K562 (cell line): ENCODE results near the gene LOXL3. TPM values are rescaled to one million over a fixed set of nuclear protein-coding genes. Genes with fewer than 3 reads are reported as not detected.

Experiments used
- ATAC-seq: fragments of 200-7000 bp; cut with Tn5 transposase; 3 replicates; pipeline ENCODE4 v1.9.1; 2020; ENCODE audit warnings: moderate library complexity
- BruUV-seq: library from RNA; stranded (reverse); fragments of 400-500 nt; replicated peaks from 2 replicates; lab custom pipeline; 2021; lab: Mats Ljungman, UMichigan
- CTCF ChIA-PET: fragments of 300-600 bp; formaldehyde crosslinking; extraction: SDS; loops from one replicate; lab custom pipeline; 2021; ENCODE audit warnings: low intra/inter-chr PET ratio; lab: Yijun Ruan, JAX
- POLR2A ChIA-PET: fragments of 300-600, 350-650 bp; sonication (Branson Sonifier 250); formaldehyde crosslinking; extraction: SDS; loops from one replicate; lab custom pipeline; 2021; ENCODE audit warnings: antibody characterized with exemption, inconsistent platforms; lab: Yijun Ruan, JAX
- DNase-seq, 4 experiments: peaks; one replicate each; pipeline versions ENCODE4 v3.0.0 to v3.0.0-alpha.2; 2011 to 2018; ENCODE audit warnings: low spot score in 3 of 4, mixed read lengths in 3 of 4; ENCODE audit errors: extremely low read depth in 1 of 4
- FAIRE-seq: peaks from 2 replicates; lab custom pipeline; 2011; peaks lifted over from hg19 to GRCh38; lab: Jason Lieb, UNC
- H2AFZ ChIP-seq: 2 replicates; pipeline ENCODE4 v1.6.0; 2011; ENCODE audit warnings: low read depth, low read length, control low read depth, inconsistent platforms
- H3K27ac ChIP-seq: fragments of 200-600 bp; 3 replicates; pipeline ENCODE4 v1.8.0; 2011; ENCODE audit warnings: low read depth, mild to moderate bottlenecking, control low read depth, inconsistent platforms, low read length, moderate library complexity, mixed read lengths; ENCODE audit errors: extremely low read depth
- H3K27me3 ChIP-seq, 2 experiments: fragments of 300-600 bp in 1 of 2; 2 replicates in 1 of 2; 3 replicates in 1 of 2; pipeline versions ENCODE4 v1.6.0 to v1.8.0; 2011; ENCODE audit warnings: inconsistent platforms in 2 of 2, low read length in 2 of 2, mild to moderate bottlenecking in 1 of 2, mixed read lengths in 1 of 2, moderate library complexity in 1 of 2; ENCODE audit not compliant: control insufficient read depth in 2 of 2, insufficient read depth in 2 of 2
- H3K36me3 ChIP-seq: fragments of 300-600 bp; 3 replicates; pipeline ENCODE4 v1.8.0; 2011; ENCODE audit warnings: mild to moderate bottlenecking, low read length, inconsistent platforms; ENCODE audit not compliant: control insufficient read depth, insufficient read depth
- H3K4me1 ChIP-seq, 2 experiments: fragments of 200-600 bp in 1 of 2; replicated peaks in 1 of 2; 2 replicates in 1 of 2; 3 replicates in 1 of 2; pipeline versions ENCODE4 v1.5.1 to v1.8.0; 2011; ENCODE audit warnings: inconsistent platforms in 2 of 2, low read length in 2 of 2, mild to moderate bottlenecking in 1 of 2, mixed read lengths in 1 of 2, moderate library complexity in 1 of 2; ENCODE audit not compliant: control insufficient read depth in 2 of 2, insufficient read depth in 2 of 2
- H3K4me2 ChIP-seq: 2 replicates; pipeline ENCODE4 v1.6.1; 2011; ENCODE audit warnings: low read length, control low read depth, inconsistent platforms, mixed read lengths; ENCODE audit not compliant: insufficient read depth
- H3K4me3 ChIP-seq: fragments of 200-600 bp; sonication (generic), shearing (Covaris generic); 2 replicates; pipeline ENCODE4 v1.5.1; 2016; ENCODE audit warnings: control low read depth, inconsistent platforms
- H3K79me2 ChIP-seq: fragments of 200-600 bp; 3 replicates; pipeline ENCODE4 v1.8.0; 2011; ENCODE audit warnings: low read length, inconsistent platforms; ENCODE audit not compliant: control insufficient read depth, insufficient read depth
- H3K9ac ChIP-seq, 2 experiments: 2 replicates each; pipeline versions ENCODE4 v1.6.0 to v1.6.1; 2011; ENCODE audit warnings: low read depth in 2 of 2, low read length in 2 of 2, control low read depth in 1 of 2, inconsistent platforms in 1 of 2, mild to moderate bottlenecking in 1 of 2, mixed read lengths in 1 of 2; ENCODE audit not compliant: insufficient read depth in 1 of 2
- H3K9me1 ChIP-seq: one replicate; pipeline ENCODE4 v1.6.0; 2011; ENCODE audit warnings: inconsistent platforms, mild to moderate bottlenecking, low read length, moderate library complexity; ENCODE audit not compliant: control insufficient read depth, insufficient read depth
- H3K9me3 ChIP-seq: replicated peaks from 2 replicates; pipeline ENCODE4 v1.5.1; 2011; ENCODE audit warnings: low read depth, low read length, inconsistent platforms; ENCODE audit not compliant: control insufficient read depth, insufficient read depth
- H4K20me1 ChIP-seq: replicated peaks from 2 replicates; pipeline ENCODE4 v1.6.1; 2011; ENCODE audit warnings: low read length, inconsistent platforms, mixed read lengths; ENCODE audit not compliant: control insufficient read depth, insufficient read depth
- CCAR2 ChIP-seq: fragments of 200-400 bp; formaldehyde crosslinking; IDR thresholded peaks from 2 replicates; pipeline ENCODE4 v1.6.1; 2017; ENCODE audit warnings: mild to moderate bottlenecking, low read depth, low read length
- FOXM1 ChIP-seq, 2 experiments: fragments of 450-650 bp in 1 of 2; sonication (generic) in 1 of 2; formaldehyde crosslinking in 1 of 2; IDR thresholded peaks; 2 replicates each; pipeline versions ENCODE4 v1.6.1 to v1.9.0; 2017 to 2022; ENCODE audit warnings: low read depth in 2 of 2, mild to moderate bottlenecking in 2 of 2, missing genetic modification reagents in 1 of 2, moderate library complexity in 1 of 2
- MAFG ChIP-seq: fragments of 450-650 bp; conservative IDR thresholded peaks from 2 replicates; pipeline ENCODE4 v1.6.1; 2016; ENCODE audit warnings: missing genetic modification characterization, missing compliant biosample characterization
- MXI1 ChIP-seq: IDR thresholded peaks from 2 replicates; pipeline ENCODE4 v1.6.1; 2011; ENCODE audit warnings: low read depth, mild to moderate bottlenecking, improper control_type of control experiment, low read length
- NRF1 ChIP-seq, 2 experiments: fragments of 450-650 bp; IDR thresholded peaks in 1 of 2; conservative IDR thresholded peaks in 1 of 2; 2 replicates each; pipeline ENCODE4 v1.6.1; 2014; ENCODE audit warnings: mild to moderate bottlenecking in 2 of 2
- POLR2G ChIP-seq: fragments of 200-400 bp; formaldehyde crosslinking; IDR thresholded peaks from 2 replicates; pipeline ENCODE4 v1.6.1; 2017; ENCODE audit warnings: low read depth, mild to moderate bottlenecking, antibody characterized with exemption, low read length, moderate library complexity
- TAF9B ChIP-seq: fragments of 450-650 bp; IDR thresholded peaks from 2 replicates; pipeline ENCODE4 v1.6.1; 2018; ENCODE audit warnings: mild to moderate bottlenecking; ENCODE audit not compliant: partially characterized antibody
- ZNF197 ChIP-seq: fragments of 200-800 bp; sonication (Bioruptor generic); IDR thresholded peaks from 2 replicates; pipeline ENCODE4 v1.6.1; 2016; ENCODE audit warnings: low read depth, missing genetic modification characterization, missing compliant biosample characterization
- ZNF316 ChIP-seq: fragments of 450-650 bp; IDR thresholded peaks from 2 replicates; pipeline ENCODE4 v1.6.1; 2016
- ZSCAN29 ChIP-seq: fragments of 450-650 bp; IDR thresholded peaks from 2 replicates; pipeline ENCODE4 v1.6.1; 2017
- ZSCAN32 ChIP-seq: fragments of 450-650 bp; formaldehyde crosslinking; IDR thresholded peaks from 2 replicates; pipeline ENCODE4 v1.4.0; 2020; ENCODE audit warnings: mild to moderate bottlenecking, moderate library complexity
- WGBS: fragments of 100-300 bp; shearing (Covaris generic); methylation state at CpG from one replicate; pipeline ENCODE4 v1.1.6; 2016; ENCODE audit warnings: low coverage, mixed read lengths; ENCODE audit not compliant: insufficient coverage; ENCODE audit errors: missing lambda C conversion rate; 5-methylcytosine and 5-hydroxymethylcytosine counted together
- in situ Hi-C: fragments of 300-500 bp; cut with MboI; formaldehyde crosslinking; loops from 4 replicates; pipeline ENCODE4 v1.15.0; 2018; ENCODE audit warnings: inconsistent platforms, mixed read lengths
- intact Hi-C: fragments of 100-400 bp; cut with micrococcal nuclease; formaldehyde crosslinking; loops from 2 replicates; pipeline ENCODE4 v1.14.2; 2022
- polyA plus RNA-seq, 8 experiments: library from polyadenylated mRNA; depleted of rRNA in 4 of 8; stranded (reverse) in 5 of 8; unstranded in 3 of 8; fragments of >200 nt; fragmentation: Nextera tagmentation in 2 of 8; fragmentation: Illumina TruSeq in 1 of 8; extraction: Ambion mirVana in 2 of 8; extraction: Trizol in 1 of 8; gene quantifications; 2 replicates each; pipeline versions ENCODE4 v1.2.1 to v1.2.3, GENCODE V29; 2011 to 2014; ENCODE audit warnings: inconsistent platforms in 1 of 8, missing spikeins in 1 of 8
- total RNA-seq, 7 experiments: library from RNA; depleted of rRNA in 6 of 7; stranded (reverse); fragments of >200 nt in 6 of 7; fragmentation: Illumina TruSeq in 2 of 7; extraction: Trizol in 2 of 7; gene quantifications; 2 replicates each; pipeline versions ENCODE4 v1.2.1 to v1.2.3, GENCODE V29; 2011 to 2021; ENCODE audit warnings: low replicate concordance in 1 of 7
- TF ChIP-seq, protein P1 (sequence below): sonication (generic); formaldehyde crosslinking; IDR thresholded peaks from 2 replicates; pipeline ENCODE4 v1.5.0; 2020; ENCODE audit warnings: missing genetic modification reagents
- TF ChIP-seq, protein P2 (sequence below): sonication (generic); formaldehyde crosslinking; IDR thresholded peaks from 2 replicates; pipeline ENCODE4 v1.8.0; 2022; ENCODE audit warnings: mild to moderate bottlenecking, missing genetic modification reagents
- TF ChIP-seq, protein P3 (sequence below): fragments of 450-650 bp; formaldehyde crosslinking; IDR thresholded peaks from 2 replicates; pipeline ENCODE4 v1.4.0; 2020; ENCODE audit warnings: mild to moderate bottlenecking, moderate library complexity

LOXL3 gene
- total and polyA plus RNA-seq, 9 of the 15 experiments (the other 6 are each of a cell fraction or from before 2014, with no cell fraction given) = 0.22 to 0.99 (median 0.31) TPM

DNA sequence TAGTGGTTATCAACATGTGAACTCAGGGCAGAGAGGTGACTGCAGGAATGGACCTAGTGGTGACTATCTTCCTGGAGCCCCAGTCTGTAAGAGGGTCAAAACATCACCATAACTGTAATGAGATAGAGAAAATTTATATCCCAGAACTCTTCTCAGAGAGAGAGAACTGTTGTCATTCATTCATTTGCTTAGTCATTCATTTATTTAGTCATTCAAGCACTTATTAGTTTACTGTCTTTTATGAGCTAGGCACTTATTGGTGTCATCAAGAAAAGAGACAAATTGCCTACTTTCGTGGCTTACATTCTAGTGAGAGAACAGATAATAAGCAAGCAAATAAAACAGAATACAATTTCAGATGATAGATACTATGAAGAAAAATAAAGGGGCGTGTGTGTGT lies 34.9 kb upstream of the LOXL3 start:
- no peaks in the 10 kb centered on the region for H3K9me3 ChIP-seq
- no peaks in the 10 kb centered on the region for H3K79me2 ChIP-seq
- no peak overlapping the region for H2AFZ ChIP-seq
- H3K4me2 ChIP-seq = no peak overlapping the region
- FAIRE-seq (no peak), ATAC-seq (no peak), DNase-seq (no peak)
- peaks cover 3 to 6% of the 10 kb centered on the region in 2 experiments; a peak in 2 of 5 replicates for H3K27me3 ChIP-seq
- no peaks in the 10 kb centered on the region for H3K36me3 ChIP-seq
- no peak overlapping the region for H3K4me3 ChIP-seq
- intact Hi-C loops = loop anchor here (5.0 to 10.0 kb wide), 3 partner anchors 56 to 334 kb away; partner anchors contain the start of genes C2orf81 and WDR54
- TF ChIP-seq FOXM1 (IDR thresholded peaks at IDR 0.05; ENCODE audit: low read depth) (no peak), FOXM1 (CRISPR knock-in tag; IDR thresholded peaks at IDR 0.05; ENCODE audit: low read depth) (no peak), MAFG (tag) (0 out of 2 replicates have a peak, but pooled peaks have one; percentile 14), MXI1 (no peak), ZNF316 (peak; percentile 51), POLR2G (no peak), TAF9B (no peak), CCAR2 (no peak), ZNF197 (CRISPR knock-in tag) (no peak), ZSCAN32 (CRISPR knock-in tag) (no peak), NRF1 (conservative IDR thresholded peaks at IDR 0.05 in 1 of 2, IDR thresholded peaks at IDR 0.05 in 1 of 2) (peak in 1 of 2 experiments; percentile 16; a peak in 1 of 4 replicates), ZSCAN29 (no peak)
- TF ChIP-seq, protein P1, sequence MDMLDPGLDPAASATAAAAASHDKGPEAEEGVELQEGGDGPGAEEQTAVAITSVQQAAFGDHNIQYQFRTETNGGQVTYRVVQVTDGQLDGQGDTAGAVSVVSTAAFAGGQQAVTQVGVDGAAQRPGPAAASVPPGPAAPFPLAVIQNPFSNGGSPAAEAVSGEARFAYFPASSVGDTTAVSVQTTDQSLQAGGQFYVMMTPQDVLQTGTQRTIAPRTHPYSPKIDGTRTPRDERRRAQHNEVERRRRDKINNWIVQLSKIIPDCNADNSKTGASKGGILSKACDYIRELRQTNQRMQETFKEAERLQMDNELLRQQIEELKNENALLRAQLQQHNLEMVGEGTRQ = no peak
- TF ChIP-seq, protein P2, sequence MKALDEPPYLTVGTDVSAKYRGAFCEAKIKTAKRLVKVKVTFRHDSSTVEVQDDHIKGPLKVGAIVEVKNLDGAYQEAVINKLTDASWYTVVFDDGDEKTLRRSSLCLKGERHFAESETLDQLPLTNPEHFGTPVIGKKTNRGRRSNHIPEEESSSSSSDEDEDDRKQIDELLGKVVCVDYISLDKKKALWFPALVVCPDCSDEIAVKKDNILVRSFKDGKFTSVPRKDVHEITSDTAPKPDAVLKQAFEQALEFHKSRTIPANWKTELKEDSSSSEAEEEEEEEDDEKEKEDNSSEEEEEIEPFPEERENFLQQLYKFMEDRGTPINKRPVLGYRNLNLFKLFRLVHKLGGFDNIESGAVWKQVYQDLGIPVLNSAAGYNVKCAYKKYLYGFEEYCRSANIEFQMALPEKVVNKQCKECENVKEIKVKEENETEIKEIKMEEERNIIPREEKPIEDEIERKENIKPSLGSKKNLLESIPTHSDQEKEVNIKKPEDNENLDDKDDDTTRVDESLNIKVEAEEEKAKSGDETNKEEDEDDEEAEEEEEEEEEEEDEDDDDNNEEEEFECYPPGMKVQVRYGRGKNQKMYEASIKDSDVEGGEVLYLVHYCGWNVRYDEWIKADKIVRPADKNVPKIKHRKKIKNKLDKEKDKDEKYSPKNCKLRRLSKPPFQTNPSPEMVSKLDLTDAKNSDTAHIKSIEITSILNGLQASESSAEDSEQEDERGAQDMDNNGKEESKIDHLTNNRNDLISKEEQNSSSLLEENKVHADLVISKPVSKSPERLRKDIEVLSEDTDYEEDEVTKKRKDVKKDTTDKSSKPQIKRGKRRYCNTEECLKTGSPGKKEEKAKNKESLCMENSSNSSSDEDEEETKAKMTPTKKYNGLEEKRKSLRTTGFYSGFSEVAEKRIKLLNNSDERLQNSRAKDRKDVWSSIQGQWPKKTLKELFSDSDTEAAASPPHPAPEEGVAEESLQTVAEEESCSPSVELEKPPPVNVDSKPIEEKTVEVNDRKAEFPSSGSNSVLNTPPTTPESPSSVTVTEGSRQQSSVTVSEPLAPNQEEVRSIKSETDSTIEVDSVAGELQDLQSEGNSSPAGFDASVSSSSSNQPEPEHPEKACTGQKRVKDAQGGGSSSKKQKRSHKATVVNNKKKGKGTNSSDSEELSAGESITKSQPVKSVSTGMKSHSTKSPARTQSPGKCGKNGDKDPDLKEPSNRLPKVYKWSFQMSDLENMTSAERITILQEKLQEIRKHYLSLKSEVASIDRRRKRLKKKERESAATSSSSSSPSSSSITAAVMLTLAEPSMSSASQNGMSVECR = no peak
- TF ChIP-seq, protein P3, sequence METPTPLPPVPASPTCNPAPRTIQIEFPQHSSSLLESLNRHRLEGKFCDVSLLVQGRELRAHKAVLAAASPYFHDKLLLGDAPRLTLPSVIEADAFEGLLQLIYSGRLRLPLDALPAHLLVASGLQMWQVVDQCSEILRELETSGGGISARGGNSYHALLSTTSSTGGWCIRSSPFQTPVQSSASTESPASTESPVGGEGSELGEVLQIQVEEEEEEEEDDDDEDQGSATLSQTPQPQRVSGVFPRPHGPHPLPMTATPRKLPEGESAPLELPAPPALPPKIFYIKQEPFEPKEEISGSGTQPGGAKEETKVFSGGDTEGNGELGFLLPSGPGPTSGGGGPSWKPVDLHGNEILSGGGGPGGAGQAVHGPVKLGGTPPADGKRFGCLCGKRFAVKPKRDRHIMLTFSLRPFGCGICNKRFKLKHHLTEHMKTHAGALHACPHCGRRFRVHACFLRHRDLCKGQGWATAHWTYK (CRISPR knock-in tag) = no peak
- no peak overlapping the region for H3K27ac ChIP-seq
- WGBS = 14% methylated on average over 2 of the region's 2 CpGs
- BruUV-seq = no TSS peak
- ChIA-PET CTCF (interaction anchor here (1.3 to 1.7 kb wide), 3 partner anchors 58 to 339 kb away, joined by 4 to 6 read pairs (median 6); partner anchors contain the start of genes CCDC142 and TTC31), POLR2A (interaction anchor here (0.8 to 0.9 kb wide), 2 partner anchors 11 to 30 kb away, joined by 4 to 6 read pairs; no protein-coding TSS in a partner anchor)
- no peaks in the 10 kb centered on the region for H4K20me1 ChIP-seq
- no peak overlapping the region for H3K9ac ChIP-seq
- in situ Hi-C loops = no loop called here
- H3K9me1 ChIP-seq = no peaks in the 10 kb centered on the region
- peaks cover 3% of the 10 kb centered on the region in 2 experiments; a peak in 3 of 5 replicates for H3K4me1 ChIP-seq
